HL-60/S4 treated with phorbol 12-myristate 13-acetate at 8.2 ng/mL for 4 days and 3 days (cell line): Measurements from ENCODE around the gene NHLRC3.
"Not testable (repeated sequence)": the region's sequence is repeated elsewhere in the genome, so short reads cannot be mapped to it uniquely, and the experiment has no call there.

Experiments used
- in situ Hi-C: fragments of 300-500 bp; cut with MboI; formaldehyde crosslinking; loops from 2 replicates; pipeline ENCODE4 v1.15.0; 2022; ENCODE audit warnings: low sequenced_read_pairs

The NHLRC3 gene, protein sequence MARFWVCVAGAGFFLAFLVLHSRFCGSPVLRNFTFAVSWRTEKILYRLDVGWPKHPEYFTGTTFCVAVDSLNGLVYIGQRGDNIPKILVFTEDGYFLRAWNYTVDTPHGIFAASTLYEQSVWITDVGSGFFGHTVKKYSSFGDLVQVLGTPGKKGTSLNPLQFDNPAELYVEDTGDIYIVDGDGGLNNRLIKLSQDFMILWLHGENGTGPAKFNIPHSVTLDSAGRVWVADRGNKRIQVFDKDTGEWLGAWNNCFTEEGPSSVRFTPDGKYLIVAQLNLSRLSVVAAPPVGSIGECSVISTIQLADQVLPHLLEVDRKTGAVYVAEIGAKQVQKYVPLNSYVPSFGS

DNA sequence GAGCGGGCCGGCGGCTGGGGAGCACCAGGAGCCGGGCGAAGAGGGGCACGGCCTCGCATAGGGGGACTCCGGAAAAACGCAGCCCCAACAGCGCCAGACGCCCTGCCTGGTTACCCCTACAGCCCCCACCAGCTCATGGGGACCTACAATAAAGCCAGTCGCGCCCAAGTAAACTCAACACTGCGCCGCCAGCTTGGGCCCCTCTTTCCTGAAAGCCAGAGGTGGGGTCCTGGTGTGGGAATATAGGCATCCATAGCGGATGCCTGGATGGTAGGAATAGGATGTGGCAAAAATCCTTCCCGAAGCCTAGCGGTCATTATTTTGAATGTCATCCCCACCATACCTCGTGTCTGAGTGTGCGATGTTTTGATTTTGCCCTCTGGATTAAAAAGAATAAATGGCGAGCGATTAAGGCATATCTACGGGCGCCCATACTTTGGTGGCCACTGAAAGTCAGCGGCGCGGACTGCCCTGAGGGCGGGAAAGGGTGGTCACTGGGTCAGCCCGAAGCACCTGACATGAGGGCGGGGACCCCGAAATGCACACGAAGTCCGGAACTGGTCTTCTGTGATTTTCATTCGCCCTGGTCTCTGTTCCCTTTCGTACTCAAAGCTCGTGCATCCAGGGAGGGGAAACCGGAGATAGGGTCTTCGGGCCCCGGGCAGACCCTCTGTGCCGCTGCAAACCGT is at the start of gene NHLRC3, which contains the start of gene PROSER1:
TSS of gene NHLRC3 (plus strand) at position 577 of the 689 bp plus-strand sequence. CDS start 184 bp downstream, outside the sequence.
TSS of gene PROSER1 (minus strand) at position 210 of the 689 bp plus-strand sequence. CDS start 847 bp downstream, outside the sequence.
- in situ Hi-C loops, result no loop called here

DNA sequence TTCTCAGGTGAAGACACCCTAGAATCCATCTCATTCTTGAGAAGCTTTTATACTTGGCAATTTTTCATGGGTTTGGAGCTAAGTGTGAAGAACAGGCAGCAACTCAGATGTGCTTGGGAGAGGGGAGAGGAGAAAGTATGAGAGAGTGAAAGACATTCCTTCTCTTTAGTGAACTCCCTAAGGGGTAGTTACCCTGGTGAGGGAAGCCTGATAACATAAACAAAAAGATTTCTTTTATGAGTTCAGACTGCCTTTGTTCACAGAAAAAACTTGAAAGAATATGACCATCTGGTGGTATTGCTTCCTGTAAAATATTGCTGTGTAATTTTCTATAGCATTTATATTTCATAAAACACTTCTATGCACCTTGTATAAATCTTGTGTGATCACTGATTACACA is 47.6 kb upstream of the NHLRC3 start, which contains the start of gene STOML3:
TSS of gene STOML3 (minus strand) at position 139 of the 400 bp plus-strand sequence. CDS start at position 29, 110 bp downstream.
- in situ Hi-C loops, result no loop called here

DNA sequence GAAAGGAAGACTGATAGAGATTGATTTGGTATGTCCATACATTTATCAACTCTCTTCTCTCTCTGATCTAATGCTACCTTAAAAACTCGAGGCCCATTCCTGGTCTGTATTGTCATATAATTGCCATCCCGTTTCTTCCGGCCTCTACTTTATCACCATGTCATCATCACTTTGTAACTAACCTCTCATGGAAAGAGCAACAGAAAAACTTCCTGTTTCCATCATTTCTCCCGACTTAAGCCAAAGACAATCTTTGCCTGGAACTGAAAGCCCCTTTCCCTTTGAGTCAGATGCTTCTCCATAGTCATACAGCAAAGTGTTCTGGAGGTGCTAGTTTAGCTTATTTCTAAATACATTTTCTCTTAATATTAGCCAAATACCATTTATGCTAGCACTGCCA is 44.9 kb upstream of the NHLRC3 start:
- in situ Hi-C loops, result no loop called here

DNA sequence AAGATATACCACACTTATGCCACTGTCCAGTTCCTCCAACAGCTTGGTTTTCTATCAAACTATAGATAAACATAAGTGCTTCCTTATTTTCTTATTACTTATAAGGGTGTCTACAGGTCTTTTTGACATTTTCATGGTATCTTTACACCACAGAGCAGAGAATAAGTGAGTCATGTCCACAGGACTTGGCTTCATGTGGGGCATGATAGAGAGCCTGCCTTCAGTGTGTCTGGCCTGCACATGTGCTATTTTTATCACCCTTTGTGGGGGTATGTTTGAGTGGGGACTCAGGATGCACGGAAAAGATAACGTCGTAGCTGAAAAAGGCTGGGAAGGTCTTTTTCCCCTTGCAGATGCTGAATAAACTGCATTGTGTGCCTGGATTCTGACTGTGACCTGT is 39.5 kb upstream of the NHLRC3 start:
- in situ Hi-C loops, result no loop called here

DNA sequence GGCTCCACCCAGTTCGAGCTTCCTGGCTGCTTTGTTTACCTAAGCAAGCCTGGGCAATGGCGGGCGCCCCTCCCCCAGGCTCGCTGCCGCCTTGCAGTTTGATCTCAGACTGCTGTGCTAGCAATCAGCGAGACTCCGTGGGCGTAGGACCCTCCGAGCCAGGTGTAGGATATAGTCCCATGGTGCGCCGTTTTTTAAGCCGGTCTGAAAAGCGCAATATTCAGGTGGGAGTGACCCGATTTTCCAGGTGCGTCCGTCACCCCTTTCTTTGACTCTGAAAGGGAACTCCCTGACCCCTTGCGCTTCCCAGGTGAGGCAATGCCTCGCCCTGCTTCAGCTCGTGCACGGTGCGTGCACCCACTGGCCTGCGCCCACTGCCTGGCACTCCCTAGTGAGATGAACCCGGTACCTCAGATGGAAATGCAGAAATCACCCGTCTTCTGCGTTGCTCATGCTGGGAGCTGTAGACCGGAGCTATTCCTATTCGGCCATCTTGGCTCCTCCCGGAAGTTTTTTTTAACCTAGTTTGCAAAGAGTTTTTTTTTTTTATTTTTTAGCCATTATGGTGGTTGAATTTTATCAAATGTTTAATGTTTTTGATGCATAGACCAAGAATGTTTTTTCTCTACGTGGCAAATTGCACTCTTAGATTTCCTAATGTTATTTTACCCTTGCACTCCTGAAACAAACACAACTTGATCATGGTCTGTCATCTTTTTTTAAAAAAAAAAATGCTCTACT is 31.7 kb upstream of the NHLRC3 start:
- in situ Hi-C loops, result not testable (repeated sequence)

DNA sequence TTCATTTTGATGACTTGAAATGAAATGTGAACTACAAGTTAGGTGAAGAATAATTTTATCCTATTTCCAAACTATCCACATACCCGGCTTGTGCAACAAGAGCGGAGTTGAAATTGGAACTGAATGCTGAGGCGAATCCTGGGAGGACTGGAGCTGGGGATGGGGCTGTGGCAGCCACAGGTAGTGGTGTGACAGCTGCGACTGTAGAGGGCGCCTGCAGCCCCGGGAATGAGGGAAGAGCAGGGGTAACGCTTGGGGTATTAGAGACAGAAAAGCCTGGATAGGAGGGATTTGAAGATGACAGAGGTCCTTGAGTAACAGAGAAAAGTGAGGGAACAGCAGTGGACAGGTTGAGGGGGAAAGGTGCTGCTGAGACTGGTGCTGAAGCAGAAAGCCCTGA is 25.6 kb upstream of the NHLRC3 start:
- in situ Hi-C loops, result no loop called here

DNA sequence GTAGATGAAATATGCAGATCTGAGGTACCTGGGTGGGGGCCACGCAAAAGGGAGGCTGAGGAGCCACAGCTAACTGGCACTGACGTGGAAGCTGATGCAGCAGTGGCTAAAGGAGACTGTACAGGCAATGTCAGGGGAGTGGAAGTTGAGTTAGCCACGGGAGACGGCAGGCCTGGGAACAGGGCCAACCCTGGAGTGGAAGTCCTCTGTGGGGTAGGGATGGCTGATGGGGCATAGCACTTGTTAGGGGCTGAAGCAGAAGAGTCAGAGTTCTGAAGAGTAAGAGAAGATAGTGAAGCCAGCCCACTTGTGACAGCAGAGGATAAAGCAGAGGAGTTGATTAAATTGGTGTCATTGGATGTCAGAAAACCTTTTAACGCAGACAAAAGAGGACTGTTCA is 24.8 kb upstream of the NHLRC3 start:
- in situ Hi-C loops, result no loop called here

DNA sequence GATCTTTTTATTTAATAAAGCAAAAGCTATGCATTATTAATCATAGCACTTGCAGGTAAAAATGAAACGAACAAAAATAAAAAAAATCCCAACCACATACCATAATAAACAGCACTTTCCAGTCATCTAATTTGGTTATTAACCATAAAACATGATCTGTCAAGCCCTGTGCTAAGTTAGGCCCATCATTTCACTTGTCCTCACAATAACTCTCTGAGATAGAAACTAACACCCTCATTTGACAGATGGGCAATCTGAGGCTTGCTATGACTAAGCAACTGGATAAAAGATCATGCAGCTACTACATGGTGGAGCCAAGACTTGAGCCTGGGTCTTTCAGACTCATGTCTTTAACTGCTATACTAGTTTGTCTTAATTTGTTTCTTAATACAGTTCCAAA is 22.2 kb upstream of the NHLRC3 start:
- in situ Hi-C loops, result no loop called here

DNA sequence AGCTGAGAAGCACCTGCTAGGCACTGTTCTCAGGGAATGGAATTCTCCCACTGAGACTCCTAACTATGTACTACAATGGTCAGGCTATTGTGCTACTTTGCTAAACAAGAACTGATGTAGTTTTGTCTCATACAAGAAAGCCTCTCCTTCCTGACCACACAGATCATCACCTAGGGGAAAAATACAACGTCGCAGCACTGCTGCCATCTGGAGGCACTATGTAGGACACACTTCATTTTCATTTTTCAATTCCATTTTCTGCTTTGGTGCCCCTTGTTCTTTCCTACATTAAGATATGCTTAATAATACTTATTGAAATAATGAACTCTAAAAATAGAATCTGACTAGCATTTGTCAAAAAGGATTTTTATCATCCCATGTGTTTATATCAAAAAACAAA is 21.5 kb upstream of the NHLRC3 start:
- in situ Hi-C loops, result no loop called here

DNA sequence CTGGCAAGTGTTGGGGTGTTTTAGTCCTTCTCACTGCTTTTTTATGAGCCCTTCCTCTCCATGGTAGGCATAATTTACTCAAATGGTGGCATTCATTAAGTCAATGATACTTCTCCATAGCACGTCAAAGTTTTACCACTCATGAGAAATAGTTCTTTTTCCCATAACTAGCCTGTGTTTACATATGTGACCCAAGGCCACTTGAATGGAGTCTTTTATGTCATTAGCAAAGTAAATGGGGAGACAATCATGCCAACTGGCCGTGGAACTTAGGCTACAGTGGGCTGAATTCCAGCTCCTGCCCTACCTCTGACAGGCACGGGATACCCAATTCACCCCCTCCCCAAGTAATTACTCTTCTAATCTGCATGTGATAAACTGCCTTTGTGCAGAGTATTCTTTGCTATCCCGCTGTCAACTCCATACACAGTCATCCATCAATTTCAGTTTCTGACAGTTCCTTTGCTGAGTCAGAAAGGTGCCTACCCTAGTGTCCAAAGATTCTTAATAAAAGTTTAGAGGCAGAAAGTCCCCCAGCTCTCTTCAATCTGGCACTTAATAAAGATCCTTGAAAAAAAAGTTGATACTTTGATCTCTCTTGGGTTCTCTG is 17.3 kb upstream of the NHLRC3 start:
- in situ Hi-C loops, result no loop called here

DNA sequence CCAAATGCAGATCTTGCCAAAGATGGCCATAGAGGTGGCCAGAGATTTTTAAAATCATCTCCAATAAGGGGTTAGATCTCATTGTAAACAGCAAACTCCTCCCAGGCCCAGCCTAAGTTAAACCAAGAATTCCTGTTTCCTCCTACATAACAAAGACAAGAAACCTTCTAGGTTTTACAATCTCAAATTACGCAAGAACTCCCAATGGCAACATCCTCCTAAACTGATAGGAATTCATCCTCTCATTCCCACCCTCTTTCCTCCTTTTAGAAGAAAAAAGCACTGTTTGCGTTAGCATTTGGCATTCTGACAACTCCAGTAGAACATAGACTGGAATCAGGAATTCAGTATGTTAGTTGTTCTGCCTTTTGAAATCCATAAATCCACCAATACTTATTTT is 14.9 kb upstream of the NHLRC3 start:
- in situ Hi-C loops, result no loop called here

DNA sequence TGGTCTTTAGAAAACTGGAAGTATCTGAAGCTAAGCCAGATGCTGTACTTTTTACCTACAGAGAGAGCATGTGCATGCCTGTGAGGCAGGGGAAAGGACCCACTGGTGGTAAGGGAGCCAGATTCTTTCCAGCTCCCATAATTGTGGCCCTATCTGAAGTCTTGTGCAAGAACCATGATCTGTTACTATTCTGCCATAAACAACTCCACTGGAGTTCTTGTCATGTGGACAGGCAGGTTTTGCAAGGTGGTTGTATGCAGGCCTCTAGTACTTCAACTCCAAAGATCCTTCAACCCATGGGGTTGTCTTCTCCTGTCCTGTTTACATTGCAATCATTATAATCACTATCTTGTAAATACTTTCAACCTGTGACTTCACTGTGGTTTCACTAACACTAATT is 14.5 kb upstream of the NHLRC3 start:
- in situ Hi-C loops, result no loop called here

DNA sequence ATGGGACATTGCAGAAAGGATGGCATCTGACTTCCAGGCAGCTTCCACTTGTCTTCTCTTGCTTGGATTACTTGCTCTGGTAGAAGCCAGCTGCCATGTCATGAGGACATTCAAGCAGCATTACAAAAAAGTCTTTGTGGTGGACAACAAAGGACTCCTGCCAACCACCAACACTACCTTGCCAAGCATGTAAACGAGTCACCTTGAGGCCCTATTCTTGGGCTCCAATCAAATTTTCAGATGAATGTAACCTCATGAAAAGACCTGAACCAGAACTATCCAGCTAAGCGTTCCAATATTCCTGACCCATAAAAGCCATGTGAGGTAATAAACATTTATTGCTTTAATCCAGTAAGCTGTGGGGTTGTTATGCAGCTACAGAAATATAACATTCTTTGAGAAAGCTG is 12.8 kb upstream of the NHLRC3 start:
- in situ Hi-C loops, result no loop called here

DNA sequence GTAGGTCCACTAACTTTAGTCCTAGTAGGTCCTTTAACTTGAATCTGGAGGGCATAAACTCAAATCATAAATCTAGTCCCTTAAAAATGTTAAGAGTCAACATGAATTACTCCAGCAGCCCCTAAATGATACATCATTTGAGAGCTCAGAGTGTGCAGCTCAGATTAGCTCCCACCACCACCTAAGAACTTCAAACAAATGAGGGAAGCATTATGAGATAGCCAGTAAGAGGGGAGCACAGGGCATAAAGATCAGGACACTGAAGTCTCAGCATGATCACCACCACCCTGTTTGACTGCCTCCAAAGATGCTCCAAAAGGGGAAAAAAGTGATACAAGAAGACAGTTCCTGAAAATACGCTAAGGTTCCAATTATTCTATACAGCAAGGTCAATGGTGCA is 6.1 kb upstream of the NHLRC3 start:
- in situ Hi-C loops, result no loop called here

DNA sequence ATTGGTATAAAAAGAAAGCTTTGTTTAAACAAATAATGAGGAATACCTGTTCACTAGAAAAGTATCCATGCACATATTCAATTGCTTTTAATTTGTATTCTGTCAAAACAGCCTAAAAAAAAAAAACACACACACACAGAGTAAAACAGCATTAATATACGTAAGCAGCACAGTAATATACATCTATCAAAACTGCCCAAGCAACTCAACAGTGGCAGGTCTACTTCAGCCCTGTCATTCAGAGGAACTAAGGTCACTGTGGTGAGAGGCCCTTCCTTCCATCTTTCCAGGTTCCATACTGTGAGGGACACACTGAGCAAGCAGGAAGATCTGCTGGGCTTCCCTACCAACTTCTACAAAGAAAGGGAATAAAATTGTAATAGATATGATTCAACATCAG is 4.2 kb upstream of the NHLRC3 start:
- in situ Hi-C loops, result no loop called here

DNA sequence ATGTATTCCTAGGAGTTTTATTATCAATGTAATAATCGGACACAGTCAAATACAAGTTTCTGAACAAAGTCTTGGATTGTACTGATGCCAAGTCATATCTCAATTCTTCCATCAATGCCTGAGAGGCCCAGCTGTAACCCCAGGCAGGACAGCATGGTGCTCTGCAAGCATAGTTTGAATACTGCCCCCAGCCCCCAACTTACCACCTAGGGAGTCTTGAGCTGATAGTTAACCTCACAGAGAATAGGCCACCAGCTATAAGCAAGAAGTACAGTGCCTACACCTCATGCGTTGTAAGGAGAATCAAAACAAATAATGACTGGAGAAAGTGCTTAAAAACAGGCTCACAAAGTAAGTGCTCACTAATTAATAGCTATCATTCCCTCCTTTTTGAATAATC is 3.1 kb upstream of the NHLRC3 start:
- in situ Hi-C loops, result no loop called here

DNA sequence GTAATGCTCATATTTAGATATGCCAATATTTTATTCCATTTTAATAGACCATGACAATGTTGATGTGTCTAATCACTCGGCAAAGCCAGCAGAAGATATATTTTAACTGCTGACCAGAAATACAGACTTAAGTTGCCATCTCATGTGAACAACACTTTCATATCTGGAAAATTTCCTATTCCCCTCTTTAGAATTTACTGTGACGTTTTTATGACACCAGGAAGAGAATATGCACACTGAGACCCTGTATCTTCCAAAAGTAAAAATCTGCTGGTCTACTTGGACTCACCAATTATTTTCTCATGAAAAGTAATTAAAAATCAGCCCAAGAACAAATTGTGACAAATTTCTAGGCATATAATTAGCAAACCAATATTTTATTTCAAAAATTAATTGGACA is 2.5 kb upstream of the NHLRC3 start:
- in situ Hi-C loops, result no loop called here

DNA sequence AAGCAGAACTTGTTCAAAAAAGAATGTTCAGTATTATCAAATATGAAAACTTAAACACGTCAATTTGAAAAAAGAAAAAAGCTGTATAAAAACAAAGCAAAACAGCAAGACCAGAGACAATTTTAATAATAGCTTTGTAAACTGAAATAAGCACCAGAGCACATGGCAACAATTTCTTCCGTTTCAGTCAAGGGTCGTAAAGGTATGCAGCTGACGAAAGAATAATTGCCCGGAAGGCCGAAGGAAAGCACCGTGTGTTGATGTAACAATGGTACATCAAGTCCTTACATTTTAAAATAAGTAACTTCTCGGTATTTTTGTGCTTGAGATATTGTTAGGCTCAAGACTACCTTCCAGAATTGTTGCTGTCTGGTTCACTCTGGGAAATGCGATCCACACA is 2.0 kb upstream of the NHLRC3 start:
- in situ Hi-C loops, result no loop called here

DNA sequence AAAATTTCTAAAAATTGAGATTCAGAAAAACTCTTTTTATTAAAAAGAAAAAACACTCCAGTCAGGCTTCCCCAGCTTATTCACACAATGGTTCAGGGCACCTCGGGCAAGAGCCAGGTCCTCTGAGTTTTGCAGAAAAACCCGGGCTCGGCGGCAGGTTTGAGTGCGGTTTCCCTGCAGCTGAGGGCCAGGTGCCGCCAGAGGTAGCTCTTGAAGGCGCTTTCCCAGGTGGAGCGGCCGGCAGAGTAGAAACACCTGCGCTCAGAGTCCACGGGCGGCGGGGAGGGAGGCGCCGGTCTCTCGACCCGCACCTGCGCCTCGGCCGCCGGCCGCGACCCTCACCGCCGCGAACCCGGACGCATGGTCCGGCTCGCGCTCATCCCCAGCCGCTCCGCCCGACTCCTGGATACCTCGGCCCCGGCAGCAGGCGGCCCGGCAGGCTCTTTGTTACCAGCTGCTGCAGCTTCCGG is 811 bp upstream of the NHLRC3 start:
- in situ Hi-C loops, result no loop called here

DNA sequence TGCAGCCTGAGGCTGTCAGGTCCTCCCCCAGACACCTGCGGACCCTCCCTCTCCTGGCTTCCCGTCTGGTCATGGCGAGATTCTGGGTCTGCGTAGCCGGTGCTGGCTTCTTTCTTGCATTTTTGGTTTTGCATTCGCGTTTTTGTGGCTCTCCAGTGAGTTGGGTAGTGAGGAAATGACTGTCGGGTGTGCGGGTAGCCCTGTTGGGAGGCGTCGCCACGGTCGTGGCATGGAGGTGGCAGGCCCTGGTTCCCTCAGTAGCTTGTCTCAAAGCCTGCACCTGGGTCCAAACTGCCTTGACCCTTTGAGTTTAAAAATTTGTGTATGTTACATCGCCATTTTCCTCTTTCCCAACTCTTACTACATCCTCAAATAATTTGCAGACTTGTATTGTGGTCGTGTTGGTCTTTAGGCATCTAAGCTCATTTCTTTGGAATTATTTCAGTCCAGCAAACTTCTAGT is 344 bp downstream of the NHLRC3 start:
- in situ Hi-C loops, result no loop called here

DNA sequence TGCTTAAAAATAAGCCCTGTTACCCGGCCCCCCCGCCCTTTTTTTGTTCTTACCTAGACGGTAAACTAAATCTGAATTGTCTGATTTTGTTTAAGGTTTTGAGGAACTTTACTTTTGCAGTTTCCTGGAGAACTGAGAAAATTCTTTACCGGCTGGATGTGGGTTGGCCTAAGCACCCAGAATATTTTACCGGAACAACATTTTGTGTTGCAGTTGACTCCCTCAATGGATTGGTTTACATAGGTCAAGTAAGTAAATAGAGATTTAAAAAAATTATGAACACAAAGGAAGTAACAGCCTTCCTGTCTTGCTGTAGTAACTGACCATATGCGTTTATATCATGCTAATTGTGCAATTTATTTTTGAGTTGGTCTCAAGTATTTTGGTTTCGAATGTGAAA is 785 bp downstream of the NHLRC3 start:
- in situ Hi-C loops, result no loop called here
